COLO668 (cell line): ENCODE measurements around the gene RALBP1.
A peak's percentile ranks its signal among the peaks of the same experiment; 100 is the strongest.
"Not testable (repeated sequence)": the region's sequence is repeated elsewhere in the genome, so short reads cannot be mapped to it uniquely, and the experiment has no call there.

ENCODE experiments used
- DNase-seq: peaks from one replicate; lab custom pipeline; 2025; ENCODE audit not compliant: unreplicated experiment; lab: John Stamatoyannopoulos, UW

The RALBP1 gene

DNA sequence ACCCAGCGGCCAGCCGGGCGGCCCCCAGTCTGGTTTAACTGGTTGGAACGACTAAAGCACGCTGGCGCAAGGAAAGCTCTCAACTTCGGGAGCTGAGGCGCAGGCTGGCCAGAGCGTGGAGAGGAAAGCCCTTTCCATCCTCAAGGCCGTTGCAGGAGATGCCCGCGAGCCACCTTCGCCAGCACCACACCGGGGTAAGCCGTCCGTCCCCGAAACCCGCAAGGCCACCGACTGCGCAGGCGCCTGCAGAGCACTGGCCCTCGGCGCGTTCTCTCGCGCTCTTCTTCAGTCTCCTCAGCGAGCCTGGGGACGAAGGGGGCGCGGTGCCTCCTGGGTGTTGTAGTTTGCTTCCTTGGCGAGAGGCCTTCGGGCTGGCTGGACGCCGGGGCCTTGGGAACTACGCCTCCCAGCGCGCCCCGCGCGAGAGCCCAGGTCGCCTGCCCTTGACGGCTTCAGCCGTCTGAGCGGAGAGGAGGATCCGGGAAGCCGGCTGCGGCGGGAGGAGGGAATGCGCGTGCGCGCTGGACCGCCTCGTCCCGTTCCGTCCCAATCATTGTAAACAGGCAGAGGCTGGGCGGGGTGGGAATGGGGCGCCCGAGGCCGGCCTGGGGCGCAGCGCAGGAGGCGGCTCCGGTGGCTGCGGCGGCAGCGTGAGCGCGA, at the start of gene RALBP1:
RALBP1 (plus strand) TSS at position 531 of the 660 bp plus-strand sequence. CDS start 37,533 bp downstream, outside the sequence.
- peak; percentile 100 for DNase-seq

DNA sequence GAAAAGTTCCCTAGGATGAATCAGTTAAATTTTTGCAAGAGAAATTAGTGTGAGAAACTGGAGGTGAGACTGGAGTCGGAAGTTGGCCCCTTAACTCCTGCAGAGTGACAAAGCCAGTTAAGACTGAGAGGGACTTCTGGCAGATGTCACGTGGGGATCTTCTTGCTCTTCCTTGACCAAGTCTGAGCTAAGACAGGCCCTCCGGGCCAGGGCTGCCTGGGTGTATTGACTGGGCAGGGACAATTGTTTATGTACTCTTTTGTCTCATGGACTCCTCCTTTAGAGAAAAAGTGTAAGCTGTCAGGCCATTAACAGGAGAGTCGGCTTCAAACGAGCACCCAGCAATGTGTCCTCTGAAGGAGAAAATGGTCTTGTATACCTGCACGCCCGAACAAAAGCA, 48.6 kb upstream of the RALBP1 start:
- no peak for DNase-seq

DNA sequence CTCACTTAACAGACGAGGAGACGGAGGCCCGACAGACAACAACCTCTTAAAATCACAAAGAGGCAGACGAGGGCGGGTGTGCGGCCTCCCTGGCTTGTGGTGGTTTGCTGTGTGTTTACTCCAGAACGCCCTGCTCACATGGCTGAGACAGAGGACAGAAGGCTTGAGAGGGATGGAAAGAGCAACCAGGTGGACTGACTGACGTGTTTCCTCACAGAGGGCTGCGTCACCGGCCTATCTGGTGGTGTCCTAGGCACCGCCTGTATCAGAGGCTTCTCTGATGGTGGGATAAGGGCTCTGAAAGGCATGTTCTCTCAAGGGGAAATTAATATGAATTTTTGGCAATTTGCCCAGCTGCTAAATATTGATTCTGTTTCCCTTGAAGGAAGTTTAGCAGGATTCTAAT, 47.0 kb upstream of the RALBP1 start:
- DNase-seq, result peak; percentile 75

DNA sequence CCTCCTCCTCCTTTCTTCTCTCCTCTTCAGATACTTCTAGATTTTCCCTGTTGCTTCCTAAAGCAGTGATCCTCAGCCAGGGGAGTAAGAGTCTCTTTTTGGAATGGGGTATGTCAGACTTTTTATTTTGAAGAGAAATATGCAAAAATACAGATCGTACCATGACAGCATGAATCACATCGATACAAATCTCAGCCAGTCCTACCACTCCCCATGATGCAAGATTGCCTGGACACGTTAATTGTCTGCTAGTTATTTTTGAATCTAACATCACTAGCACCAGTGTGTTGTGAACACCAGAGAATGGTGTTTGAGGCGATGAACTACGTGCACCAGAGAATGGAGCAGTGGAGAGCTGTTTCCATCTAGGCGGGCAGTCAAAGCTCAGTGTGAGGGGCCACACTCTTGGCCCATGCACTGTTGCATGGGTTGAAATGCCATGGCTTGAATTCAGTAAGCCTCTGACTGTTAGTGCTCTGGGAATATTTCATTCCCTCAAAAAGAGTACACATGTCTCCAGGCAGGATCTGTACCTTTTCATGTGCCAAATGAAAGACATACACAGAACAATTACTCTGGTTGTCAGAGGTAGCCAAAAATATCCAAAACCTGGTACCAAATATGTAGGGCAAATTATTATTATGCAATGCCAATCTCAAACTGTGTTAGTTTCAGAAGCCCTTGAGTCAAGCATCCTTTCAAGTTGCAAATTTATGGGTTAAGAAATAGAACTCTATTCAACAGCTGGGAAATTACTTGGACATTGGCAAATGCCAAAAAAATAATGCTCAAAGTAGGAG, 46.3 kb upstream of the RALBP1 start:
- DNase-seq, result no peak

DNA sequence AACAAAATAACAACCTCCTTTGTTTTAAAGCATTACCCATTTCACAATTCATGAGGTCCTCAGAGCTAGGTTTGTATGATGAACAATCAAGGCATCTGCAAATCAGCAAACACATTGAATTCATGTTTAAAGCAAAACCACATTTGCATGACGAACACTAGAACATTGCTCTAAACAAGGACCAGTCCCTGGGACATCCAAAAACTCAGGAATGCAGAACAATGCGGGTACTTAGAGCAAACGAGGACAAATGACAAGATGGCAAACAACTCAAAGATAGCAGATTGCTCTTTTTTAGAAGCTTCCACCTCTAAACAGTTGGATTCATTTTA, 45.7 kb upstream of the RALBP1 start:
- no peak for DNase-seq

DNA sequence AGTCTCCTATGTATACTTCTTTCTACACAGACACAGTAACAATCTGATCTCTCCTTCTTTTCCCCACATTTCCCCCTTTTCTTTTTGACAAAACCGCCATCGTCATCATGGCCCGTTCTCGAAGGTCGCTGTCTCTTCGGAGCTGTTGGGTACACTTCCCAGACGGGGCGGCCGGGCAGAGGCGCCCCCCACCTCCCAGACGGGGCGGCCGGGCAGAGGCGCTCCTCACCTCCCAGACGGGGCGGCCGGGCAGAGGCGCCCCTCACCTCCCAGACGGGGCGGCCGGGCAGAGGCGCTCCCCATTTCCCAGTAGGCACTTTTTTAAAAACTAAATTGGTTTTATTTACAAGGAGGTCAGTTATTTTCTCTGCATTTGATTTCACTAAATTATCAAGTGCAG, 45.0 kb upstream of the RALBP1 start:
- not testable (repeated sequence) for DNase-seq

DNA sequence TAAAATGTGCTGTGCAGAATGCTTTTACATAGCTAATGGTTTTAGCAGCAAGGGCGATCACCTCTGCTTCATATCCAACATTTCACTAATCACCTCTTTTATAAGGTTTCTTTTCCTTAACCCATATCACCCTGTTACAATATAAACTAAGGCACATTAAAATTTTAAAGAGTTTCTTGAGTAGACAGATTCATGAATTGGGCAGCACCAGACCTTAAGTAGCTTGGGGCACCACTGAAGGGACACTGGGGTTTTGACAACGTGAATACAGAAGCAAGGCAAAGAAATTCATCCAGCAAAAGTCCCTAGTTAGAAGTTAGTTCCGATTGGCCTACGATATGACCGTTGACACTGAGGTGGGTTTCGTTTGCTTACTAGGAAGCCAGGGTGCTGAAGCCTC, 44.0 kb upstream of the RALBP1 start:
- no peak for DNase-seq

DNA sequence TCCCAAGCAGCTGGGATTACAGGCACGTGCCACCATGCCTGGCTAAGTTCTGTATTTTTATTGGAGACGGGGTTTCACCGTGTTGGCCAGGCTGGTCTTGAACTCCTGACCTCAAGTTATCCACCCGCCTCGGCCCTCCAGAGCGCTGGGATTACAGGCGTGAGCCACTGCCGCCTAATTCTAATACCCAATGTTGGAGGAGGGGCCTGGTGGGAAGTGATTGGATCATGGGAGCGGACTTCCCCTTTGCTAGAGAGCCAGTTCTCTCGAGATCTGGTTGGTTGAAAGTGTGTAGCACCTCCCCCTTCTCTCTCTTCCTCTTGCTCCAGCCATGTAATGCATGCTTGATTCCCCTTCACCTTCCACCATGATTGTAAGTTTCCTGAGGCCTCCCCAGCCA, 42.2 kb upstream of the RALBP1 start:
- not testable (repeated sequence) for DNase-seq

DNA sequence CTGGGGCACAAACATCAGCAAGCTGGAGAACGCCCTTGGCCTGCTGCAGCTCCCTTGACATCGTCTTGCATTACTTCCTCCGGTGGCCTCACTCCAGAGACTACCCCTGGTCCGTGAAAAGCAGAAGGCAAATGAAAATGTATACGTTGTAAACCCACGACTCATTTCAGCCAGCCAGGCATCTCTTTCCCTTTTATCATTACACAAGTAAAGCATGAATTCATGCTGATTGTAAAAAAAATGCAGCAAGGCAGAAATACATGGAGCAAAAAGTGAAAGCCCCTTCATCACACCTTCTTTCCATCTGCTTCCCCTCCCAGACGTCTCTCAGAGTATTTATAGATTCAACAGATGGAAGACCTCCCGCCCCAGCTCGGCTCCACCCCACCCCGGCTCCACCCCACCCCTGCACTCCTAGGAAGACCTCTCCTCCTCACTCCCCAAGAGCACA, 41.6 kb upstream of the RALBP1 start:
- no peak for DNase-seq

DNA sequence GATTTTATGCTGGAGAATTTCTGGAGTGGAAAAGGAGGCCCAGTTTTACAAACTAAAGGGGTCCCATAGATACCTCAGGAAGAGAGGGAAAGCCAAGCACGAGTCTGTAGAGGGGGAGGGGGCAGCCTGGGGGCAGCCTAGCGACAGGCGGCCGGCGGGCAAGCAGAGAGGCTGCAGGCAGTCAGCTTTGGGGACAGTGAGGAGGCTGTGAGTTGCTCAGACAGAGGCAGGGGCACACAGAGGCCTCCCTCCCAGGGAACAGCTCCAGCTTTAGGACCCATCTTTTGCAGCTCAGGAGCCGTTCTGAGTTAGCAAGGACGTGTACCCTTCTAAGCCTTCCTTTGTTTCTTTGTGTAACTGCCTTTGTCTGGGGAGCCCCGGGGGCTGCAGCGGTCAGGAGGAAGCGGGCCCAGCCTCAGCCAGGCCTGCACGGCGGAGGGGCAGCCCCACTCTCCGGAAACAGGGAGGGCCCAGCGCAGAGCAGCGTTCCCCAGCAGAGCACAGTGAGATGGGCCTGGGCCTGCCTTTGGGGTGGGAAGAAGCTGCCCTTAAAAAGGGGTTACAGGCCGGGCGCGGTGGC, 41.1 kb upstream of the RALBP1 start:
- DNase-seq, result no peak

DNA sequence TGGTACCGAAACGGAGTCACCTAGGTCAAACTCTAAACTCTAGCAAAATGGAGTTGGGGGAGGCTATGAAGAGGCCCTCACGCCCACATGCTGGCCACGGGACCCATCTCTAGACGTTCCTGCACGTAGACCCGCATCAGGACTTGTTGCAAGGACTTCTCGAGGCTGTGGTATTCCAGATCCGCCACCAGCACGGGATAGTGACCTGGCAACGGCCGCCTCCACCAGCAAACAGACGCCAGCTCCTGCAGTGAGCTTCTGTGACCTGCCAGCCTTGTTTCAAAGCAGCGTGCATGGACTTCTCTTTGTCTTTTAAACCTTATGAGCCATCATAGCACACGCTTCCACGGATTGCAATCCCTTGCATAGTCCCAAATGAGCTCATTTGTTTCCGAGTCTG, 40.3 kb upstream of the RALBP1 start:
- DNase-seq, result no peak

DNA sequence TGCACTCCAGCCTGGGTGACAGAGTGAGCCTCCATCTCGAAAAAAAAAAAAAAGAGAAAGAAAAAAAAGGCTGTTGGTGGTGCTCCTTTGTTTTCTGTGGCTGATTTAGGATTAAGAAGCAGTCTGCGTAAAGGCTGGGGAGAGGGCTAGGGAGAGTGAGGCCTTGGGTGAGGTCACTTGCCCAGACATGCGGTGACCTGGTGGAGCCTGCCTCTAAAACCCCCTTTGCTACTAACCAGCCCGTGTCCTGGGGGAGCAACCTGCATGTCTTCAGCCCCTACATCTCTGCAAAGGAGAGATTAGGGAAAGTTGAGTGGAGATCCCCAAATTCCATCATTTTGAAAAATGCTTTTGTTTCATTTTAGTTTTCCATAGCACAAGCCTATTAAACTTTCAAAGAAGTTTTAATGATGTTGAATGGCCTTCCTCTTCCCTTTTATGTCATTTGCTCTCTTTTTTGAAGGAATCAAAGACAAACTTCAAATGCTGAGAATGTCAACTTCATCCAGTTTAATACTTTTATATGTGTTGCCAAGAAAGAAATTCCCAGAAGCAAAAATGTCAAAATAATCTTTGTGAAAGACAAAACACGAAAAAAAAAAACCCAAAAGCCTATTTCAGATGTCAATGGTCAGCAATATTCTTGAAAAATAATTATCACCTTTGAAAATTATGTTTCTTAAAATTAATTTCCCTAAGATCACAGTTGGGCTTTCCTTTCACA, 38.9 kb upstream of the RALBP1 start:
- DNase-seq, result no peak

DNA sequence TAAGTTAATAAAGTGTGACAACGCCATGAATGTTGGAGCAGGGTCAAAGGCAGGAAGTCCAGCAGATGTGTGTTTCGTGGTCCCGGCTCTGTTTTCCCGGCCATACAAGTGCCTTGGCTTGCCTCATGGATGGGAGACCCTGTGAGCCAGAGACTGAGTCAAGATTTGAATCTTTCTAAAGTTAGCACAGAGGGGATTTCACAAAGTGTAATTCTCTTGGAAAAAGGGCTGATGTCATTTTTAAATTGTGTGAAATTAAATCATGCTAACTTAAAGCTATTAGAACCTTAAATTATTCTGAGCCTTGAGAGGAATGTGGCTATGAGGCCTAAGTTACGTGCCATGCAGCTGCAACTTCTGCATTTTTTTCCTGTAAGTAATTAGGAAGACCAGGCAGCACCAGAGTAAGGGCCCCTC, 38.3 kb upstream of the RALBP1 start:
- DNase-seq, result no peak

DNA sequence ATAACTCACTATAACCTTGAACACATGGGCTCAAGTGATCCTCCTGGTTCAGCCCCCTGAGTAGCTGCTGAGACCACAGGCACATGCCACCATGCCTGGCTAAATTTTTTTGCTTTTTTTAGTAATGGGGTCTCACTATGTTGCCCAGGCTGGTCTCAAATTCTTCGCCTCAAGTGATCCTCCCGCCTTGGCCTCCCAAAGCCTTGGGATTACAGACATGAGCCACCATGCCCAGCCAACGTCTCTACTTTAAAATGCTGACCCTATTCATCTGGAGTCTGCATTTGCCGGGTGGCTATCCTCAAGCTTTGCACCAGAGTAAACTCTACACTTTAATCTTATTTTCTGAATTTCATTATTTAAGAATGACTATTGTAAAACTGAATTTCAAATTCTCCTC, 37.6 kb upstream of the RALBP1 start:
- no peak for DNase-seq

DNA sequence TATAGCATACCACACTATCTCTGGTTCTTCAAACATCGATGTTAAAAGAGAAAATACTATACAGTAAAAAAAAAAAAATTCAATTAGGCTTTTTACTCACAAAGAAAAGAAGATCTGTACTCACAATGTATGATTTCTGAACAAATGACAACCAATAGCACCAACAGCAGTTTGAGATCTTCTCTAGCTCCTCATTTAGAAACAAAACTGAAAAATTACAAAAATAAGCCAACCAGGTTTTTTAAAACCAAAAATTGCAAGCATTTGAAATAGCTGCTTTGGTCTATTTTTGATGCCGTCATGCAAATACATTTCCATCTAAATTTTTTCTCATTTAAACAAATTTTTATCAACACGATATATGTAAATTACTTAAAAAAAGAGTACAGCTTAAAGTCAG, 34.3 kb upstream of the RALBP1 start:
- no peak for DNase-seq

DNA sequence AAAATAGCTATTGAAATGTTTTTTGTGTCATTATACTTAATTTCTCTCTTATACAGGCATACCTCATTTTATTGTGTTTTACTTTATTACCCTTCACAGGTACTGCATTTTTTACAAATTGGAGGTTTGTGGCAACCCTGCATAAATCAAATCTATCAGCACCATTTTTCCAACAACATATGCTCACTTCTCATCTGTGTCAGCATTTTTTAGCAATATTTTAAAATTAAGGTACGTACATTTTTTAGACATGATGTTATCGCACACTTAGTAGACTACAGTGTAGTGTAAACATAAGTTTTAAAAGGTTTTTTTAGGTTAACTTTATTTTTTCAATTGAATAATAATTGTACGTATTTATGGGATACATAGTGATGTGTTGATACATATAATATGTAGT, 30.8 kb upstream of the RALBP1 start:
- no peak for DNase-seq

DNA sequence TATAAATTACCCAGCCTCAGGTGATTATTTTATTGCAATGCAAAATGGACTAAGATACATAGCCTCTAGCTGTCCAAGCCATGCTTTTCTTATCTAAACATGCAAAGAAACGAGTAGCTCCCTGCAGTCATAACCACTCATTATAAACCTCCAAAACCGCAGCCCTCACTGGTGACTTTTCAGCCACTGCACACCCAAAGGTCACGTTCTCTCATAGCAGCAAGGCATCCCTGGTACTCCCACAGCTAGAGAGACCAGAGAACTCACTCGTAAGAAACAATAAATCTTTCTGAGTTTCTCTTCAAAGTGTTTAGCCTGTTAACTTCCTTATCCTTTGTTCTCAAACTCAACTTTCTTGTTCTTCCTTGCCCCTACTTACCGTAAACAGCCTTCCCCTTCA, 28.5 kb upstream of the RALBP1 start:
- DNase-seq, result no peak

DNA sequence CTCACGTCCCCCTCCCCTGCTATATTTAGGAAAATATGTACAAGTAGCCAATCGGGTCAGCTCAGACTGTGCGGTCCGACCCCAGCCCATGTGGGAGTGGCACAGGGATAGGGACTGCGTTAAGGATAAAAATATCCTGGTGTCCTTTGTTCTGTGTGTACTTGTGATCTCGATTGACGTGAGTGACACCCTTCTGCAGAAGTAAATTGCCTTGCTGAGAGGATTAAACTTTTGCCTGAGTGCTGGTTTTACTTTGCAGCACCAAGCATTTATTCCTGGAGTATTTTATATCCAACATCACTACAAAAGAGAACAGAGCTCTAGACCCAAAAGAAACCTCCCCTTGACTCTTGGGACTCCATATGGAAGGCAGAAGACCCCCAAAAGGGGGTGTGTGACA, 28.0 kb upstream of the RALBP1 start:
- no peak for DNase-seq

DNA sequence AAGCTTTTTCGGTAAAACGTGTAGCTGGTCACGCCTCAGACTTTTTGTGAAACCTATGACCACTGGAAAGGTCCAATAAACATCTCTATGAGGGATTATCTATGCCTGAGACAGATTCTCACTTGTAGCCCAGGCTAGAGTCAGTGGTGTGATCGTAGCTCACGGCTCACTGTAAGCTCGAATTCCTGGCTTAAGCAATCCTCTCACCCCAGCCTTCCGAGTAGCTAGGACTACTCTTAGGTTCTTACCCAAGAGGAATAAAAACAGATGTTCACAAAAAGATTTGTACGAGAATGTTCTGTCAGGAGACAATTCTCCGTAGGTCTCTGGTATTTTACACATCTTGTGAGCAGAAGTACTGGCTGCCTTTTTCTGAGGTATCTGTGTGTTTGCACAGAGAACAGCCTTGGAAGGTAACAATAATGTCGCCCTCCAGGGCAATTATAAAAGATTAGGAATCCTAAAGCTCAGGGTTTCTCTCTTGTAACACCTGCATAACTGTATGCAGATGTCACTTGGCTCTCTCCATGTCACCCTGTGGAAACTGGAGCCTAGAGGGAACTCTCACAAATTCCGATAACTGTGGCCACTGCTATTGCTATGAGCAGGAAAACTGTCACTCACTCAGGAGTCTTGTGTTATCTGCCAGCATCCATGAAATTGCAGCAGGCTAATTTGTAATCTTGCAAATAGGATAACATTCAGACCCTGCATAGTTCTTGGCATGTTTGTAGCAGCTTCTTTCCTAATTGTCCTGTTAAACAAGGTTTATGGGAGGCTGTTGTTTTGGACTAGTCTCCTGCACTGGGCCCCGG, 25.5 kb upstream of the RALBP1 start:
- no peak for DNase-seq

DNA sequence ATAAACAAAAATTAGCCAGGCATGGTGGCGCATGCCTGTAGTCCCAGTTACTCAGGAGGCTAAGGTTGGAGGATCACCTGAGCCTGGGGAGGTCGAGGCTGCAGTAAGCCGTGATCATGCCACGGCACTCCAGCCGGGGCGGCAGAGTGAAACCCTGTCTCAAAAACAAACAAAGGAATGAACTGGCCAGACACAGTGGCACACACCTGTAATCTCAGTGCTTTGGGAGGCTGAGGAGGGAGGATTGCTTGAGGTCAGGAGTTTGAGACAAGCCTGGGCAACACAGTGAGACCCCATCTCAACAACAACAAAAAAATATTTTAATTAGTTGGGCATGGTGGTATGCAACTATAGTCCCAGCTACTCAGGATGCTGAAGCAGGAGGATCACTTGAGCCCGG, 24.4 kb upstream of the RALBP1 start:
- DNase-seq, result not testable (repeated sequence)

DNA sequence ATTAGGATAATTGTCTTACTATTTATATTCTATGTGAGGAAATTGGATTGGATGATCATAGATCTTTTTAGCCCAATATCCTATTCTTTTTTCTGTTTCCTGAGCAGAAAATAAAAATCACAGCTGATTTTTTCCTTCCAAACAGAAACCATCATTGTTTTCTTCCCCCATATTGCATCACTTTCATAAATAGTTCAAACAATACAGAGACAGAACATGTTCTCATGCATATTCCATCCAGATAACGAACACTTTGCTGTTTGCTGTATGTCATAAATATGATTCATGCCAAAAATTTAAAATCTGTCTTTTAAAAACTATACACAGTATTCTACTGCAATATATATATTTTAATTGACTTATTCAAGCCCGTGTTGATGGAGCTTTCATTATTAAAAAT, 22.0 kb upstream of the RALBP1 start:
- DNase-seq, result no peak
